NCI-H345 treated with DMSO at 0.1 percent for 48 hours (cell line): ENCODE data around the gene MAP4K3.

Experiments
- DNase-seq: peaks from one replicate; lab custom pipeline; 2025; ENCODE audit not compliant: unreplicated experiment; lab: John Stamatoyannopoulos, UW

MAP4K3 gene

GRCh38 chr2:39202639-39203369 lies 234.3 kb downstream of the MAP4K3 start:
- DNase-seq, result no peak
